CD4-positive, alpha-beta memory T cell (primary cell): Measurements from ENCODE around the gene AKIRIN2. TPM values are rescaled to one million over a fixed set of nuclear protein-coding genes. Genes with fewer than 3 reads are reported as not detected.

ENCODE experiments used
- CTCF ChIA-PET: fragments of 350-600 bp; sonication (Branson Sonifier 250); formaldehyde crosslinking; loops from one replicate; lab custom pipeline; 2021; ENCODE audit warnings: inconsistent platforms; ENCODE audit not compliant: partially characterized antibody; lab: Charles Lee
- POLR2A ChIA-PET: fragments of 350-600 bp; sonication (Branson Sonifier 250); formaldehyde crosslinking; loops from one replicate; lab custom pipeline; 2021; ENCODE audit not compliant: partially characterized antibody; lab: Charles Lee
- DNase-seq, 5 donors: peaks; one replicate each; pipeline versions ENCODE4 v3.0.0 to v3.0.0-alpha.2; 2020 to 2022; ENCODE audit warnings: mixed read lengths in 1 of 5
- H3K27ac ChIP-seq: one replicate; pipeline ENCODE4 v1.7.0; 2013; ENCODE audit warnings: low read depth, low read length
- H3K27me3 ChIP-seq: 2 replicates; pipeline ENCODE4 v1.7.0; 2013; ENCODE audit warnings: mild to moderate bottlenecking, low read length, moderate library complexity; ENCODE audit not compliant: insufficient read depth
- H3K36me3 ChIP-seq: 2 replicates; pipeline ENCODE4 v1.7.0; 2013; ENCODE audit warnings: mild to moderate bottlenecking, low read length, moderate library complexity; ENCODE audit not compliant: insufficient read depth
- H3K4me1 ChIP-seq: 2 replicates; pipeline ENCODE4 v1.7.0; 2013; ENCODE audit warnings: mild to moderate bottlenecking, low read length, moderate library complexity; ENCODE audit not compliant: insufficient read depth
- H3K4me3 ChIP-seq, 2 donors: one replicate each; pipeline ENCODE4 v1.7.0; 2013; ENCODE audit warnings: low read length in 2 of 2, mild to moderate bottlenecking in 1 of 2
- H3K9me3 ChIP-seq, 2 donors: one replicate each; pipeline ENCODE4 v1.7.0; 2013; ENCODE audit warnings: low read length in 2 of 2, control low read depth in 1 of 2; ENCODE audit not compliant: control insufficient read depth in 1 of 2
- H3K27ac Mint-ChIP-seq, 7 donors: one replicate each; pipeline ENCODE4 v1.8.0; 2020 to 2021; ENCODE audit warnings: mixed read lengths in 7 of 7, mild to moderate bottlenecking in 6 of 7, inconsistent platforms in 3 of 7, moderate library complexity in 3 of 7
- H3K27me3 Mint-ChIP-seq, 2 donors: one replicate each; pipeline ENCODE4 v1.8.0; 2020 to 2021; ENCODE audit warnings: mixed read lengths in 2 of 2
- H3K36me3 Mint-ChIP-seq, 2 donors: one replicate each; pipeline ENCODE4 v1.8.0; 2020 to 2021; ENCODE audit warnings: mixed read lengths in 2 of 2, inconsistent platforms in 1 of 2, mild to moderate bottlenecking in 1 of 2
- H3K4me1 Mint-ChIP-seq, 4 donors: one replicate each; pipeline ENCODE4 v1.8.0; 2020 to 2021; ENCODE audit warnings: mixed read lengths in 4 of 4, mild to moderate bottlenecking in 1 of 4
- H3K4me3 Mint-ChIP-seq, 8 donors: one replicate each; pipeline ENCODE4 v1.8.0; 2020 to 2021; ENCODE audit warnings: mixed read lengths in 8 of 8, mild to moderate bottlenecking in 7 of 8, moderate library complexity in 6 of 8, inconsistent platforms in 3 of 8
- H3K9me3 Mint-ChIP-seq, 8 donors: one replicate each; pipeline ENCODE4 v1.8.0; 2020 to 2021; ENCODE audit warnings: mixed read lengths in 8 of 8, mild to moderate bottlenecking in 5 of 8, inconsistent platforms in 3 of 8, moderate library complexity in 1 of 8
- intact Hi-C: fragments of 100-400 bp; cut with micrococcal nuclease; formaldehyde crosslinking; loops from one replicate; pipeline ENCODE4 v1.15.1; 2023
- polyA plus RNA-seq, 2 donors: library from polyadenylated mRNA; unstranded; fragments of 300-500 nt; fragmentation: Illumina TruSeq; gene quantifications; one replicate each; pipeline ENCODE4 v1.2.3, GENCODE V29; 2021
- total RNA-seq, 2 experiments: library from RNA; stranded (reverse); gene quantifications; one replicate each; pipeline ENCODE4 v1.2.3, GENCODE V29; 2021

The AKIRIN2 gene
- total and polyA plus RNA-seq, 4 experiments from 2014 or later: 49.3 to 69.8 (median 60.2) TPM

DNA sequence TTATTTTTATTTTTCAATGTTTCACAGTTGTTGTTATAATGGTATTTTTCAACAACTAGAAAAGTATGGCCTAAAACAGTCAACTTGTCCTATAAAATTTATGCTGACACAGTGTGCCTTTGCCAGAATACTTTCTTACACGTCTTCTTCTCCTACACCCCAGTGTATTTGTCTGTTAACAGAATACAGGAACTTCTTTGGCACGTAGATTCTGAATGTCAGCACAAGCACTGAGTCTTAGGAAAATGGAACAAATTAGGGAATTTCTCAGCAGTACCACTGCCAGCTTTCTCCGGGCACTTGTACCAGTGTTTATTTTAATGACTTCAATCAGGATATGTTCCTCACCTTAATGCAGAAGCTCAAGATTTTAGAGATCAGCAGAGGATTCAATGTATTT is 26.7 kb upstream of the AKIRIN2 start:
- Histone ChIP-seq H3K4me3 (no peak overlapping the region), H3K27me3 (no peaks in the 10 kb centered on the region), H3K4me1 (peaks cover 38% of the 10 kb centered on the region), H3K36me3 (no peaks in the 10 kb centered on the region), H3K27ac (no peak overlapping the region), H3K9me3 (no peaks in the 10 kb centered on the region)
- Mint-ChIP-seq H3K9me3 (peaks cover 0 to 2% (median 0%) of the 10 kb centered on the region in 8 donors), H3K4me1 (peaks cover 25 to 57% (median 38%) of the 10 kb centered on the region in 4 donors), H3K27ac (peak overlapping the region in 3 of 7 donors; percentile 52 to 81 (median 71)), H3K4me3 (no peak overlapping the region), H3K36me3 (no peaks in the 10 kb centered on the region), H3K27me3 (no peaks in the 10 kb centered on the region)
- intact Hi-C loops: no loop called here
- no peak for DNase-seq
- ChIA-PET CTCF (interaction anchor here (0.9 to 1.8 kb wide), 3 partner anchors 10 to 103 kb away, joined by 4 read pairs; no protein-coding TSS in a partner anchor), POLR2A (interaction anchor here (1.9 to 6.9 kb wide), 2 partner anchors 10 to 27 kb away, joined by 6 to 52 read pairs; partner anchors contain the start of gene AKIRIN2)

DNA sequence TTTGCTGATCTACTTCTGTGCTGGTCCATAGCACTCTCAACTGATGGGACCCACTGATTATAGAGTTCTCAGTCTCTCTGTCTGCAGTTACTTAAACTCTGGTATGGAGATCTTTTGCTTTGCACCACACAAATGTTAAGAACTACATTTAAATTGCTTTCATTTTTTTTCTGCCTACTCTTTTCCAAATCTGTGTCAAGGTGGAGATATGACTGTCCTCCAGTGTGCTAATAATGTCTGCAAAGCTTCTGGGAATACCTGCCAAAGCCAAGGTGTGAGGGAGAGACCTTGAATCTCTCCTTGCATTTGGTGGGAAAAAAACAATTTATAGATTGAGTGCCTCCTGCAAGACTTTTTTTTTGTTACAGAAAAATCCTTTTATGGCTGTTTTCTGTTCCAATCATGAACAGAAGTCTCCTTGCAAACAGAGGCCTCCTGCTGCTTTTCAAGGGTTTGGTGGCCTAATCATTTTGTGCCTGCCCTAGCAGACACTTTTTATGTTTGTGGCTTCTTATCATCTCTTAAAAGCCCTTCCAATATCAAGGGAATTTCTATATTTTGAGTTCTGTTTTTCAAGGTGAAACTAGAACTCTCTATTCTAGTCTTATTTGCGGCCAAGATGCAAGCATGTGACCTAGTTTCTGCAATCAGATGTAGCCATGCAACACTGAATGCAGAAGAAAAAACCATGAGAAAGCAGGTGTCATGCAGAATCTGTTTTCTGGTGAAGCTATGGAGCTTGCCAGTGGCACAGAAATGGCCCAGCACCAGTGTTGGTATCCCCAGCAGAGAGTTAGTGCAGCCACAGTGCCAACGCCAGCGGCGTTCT is 23.2 kb upstream of the AKIRIN2 start:
- CTCF ChIA-PET: interaction anchor here (0.7 kb wide), 1 partner anchor 26 kb away, joined by 3 read pairs; no protein-coding TSS in a partner anchor
- Mint-ChIP-seq H3K4me1 (peaks cover 24 to 51% (median 34%) of the 10 kb centered on the region in 4 donors), H3K9me3 (peaks cover 0 to 2% (median 0%) of the 10 kb centered on the region in 8 donors), H3K4me3 (peak overlapping the region in 7 of 8 donors; percentile 2 to 76 (median 35)), H3K27ac (peak overlapping the region; percentile 7 to 83 (median 57)), H3K27me3 (no peaks in the 10 kb centered on the region), H3K36me3 (no peaks in the 10 kb centered on the region)
- POLR2A ChIA-PET: interaction anchor here (0.8 to 1.0 kb wide), 3 partner anchors 11 to 23 kb away, joined by 3 to 6 read pairs (median 3); partner anchors contain the start of gene AKIRIN2
- H3K4me1 ChIP-seq: peaks cover 28% of the 10 kb centered on the region
- intact Hi-C loops: loop anchor here (2.0 kb wide), 1 partner anchor 22 kb away; the partner anchor contains the start of gene AKIRIN2
- H3K36me3 ChIP-seq: no peaks in the 10 kb centered on the region
- no peaks in the 10 kb centered on the region for H3K9me3 ChIP-seq
- H3K4me3 ChIP-seq: no peak overlapping the region
- no peak for DNase-seq
- H3K27me3 ChIP-seq: no peaks in the 10 kb centered on the region
- no peak overlapping the region for H3K27ac ChIP-seq

DNA sequence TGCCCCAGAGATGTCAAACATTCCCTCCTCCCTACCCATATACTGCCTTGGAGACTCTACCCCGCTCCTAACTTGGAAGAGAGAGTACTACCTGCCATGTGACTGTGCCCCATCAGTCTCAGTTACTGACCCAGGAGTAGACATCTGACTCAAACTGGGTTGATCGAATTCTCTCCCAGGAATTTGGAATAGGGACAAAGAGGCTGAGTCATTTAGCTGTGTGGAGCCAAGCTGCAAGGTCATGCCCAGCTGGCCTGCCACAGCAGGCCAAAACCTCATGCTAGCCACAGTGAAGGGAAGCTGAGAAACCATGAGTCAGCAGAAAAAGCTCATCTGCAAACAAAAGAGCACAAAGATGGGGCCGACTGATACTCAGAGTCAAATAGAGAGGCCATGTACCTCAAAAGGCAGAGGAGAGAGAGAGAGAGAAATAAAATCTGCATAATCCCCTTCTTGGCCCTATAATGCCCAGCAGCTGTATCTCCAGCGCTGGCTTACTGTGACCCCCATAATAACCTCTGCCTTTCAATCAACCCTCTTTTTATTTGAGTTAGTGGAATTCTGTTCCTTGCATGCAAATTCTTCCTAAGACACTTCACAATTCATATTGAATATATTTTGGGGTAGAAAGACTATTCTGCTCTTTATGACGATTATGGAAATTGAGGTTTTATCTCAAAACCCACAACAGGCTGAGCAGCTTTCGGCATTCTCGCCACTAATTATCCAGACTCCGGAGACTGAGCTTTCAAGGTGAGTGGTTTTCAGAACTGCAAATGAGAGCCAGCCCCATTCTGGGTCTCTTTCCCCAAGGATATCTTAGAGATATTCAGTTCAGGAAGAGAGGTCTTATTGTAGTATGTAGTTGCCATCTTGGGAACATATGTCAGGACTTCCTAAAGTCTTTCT is 21.4 kb upstream of the AKIRIN2 start:
- Histone ChIP-seq H3K4me3 (no peak overlapping the region), H3K9me3 (no peaks in the 10 kb centered on the region), H3K4me1 (peaks cover 40% of the 10 kb centered on the region), H3K27ac (no peak overlapping the region), H3K36me3 (no peaks in the 10 kb centered on the region), H3K27me3 (no peaks in the 10 kb centered on the region)
- H3K27ac Mint-ChIP-seq: peak overlapping the region in 3 of 7 donors; percentile 14 to 47 (median 26)
- DNase-seq: no peak
- H3K27me3 Mint-ChIP-seq: no peaks in the 10 kb centered on the region
- POLR2A ChIA-PET: interaction anchor here (1.1 to 1.4 kb wide), 3 partner anchors 15 to 108 kb away, joined by 3 to 8 read pairs (median 3); partner anchors contain the start of gene AKIRIN2
- peaks cover 0 to 2% (median 0%) of the 10 kb centered on the region in 8 donors for H3K9me3 Mint-ChIP-seq
- peaks cover 24 to 46% (median 34%) of the 10 kb centered on the region in 4 donors for H3K4me1 Mint-ChIP-seq
- H3K4me3 Mint-ChIP-seq: peak overlapping the region in 5 of 8 donors; percentile 4 to 37 (median 13)
- CTCF ChIA-PET: interaction anchor here (0.8 to 1.1 kb wide), 2 partner anchors 11 to 18 kb away, joined by 3 read pairs; no protein-coding TSS in a partner anchor
- no peaks in the 10 kb centered on the region for H3K36me3 Mint-ChIP-seq
- intact Hi-C loops: loop anchor here (2.0 kb wide), 1 partner anchor 21 kb away; the partner anchor contains the start of gene AKIRIN2

DNA sequence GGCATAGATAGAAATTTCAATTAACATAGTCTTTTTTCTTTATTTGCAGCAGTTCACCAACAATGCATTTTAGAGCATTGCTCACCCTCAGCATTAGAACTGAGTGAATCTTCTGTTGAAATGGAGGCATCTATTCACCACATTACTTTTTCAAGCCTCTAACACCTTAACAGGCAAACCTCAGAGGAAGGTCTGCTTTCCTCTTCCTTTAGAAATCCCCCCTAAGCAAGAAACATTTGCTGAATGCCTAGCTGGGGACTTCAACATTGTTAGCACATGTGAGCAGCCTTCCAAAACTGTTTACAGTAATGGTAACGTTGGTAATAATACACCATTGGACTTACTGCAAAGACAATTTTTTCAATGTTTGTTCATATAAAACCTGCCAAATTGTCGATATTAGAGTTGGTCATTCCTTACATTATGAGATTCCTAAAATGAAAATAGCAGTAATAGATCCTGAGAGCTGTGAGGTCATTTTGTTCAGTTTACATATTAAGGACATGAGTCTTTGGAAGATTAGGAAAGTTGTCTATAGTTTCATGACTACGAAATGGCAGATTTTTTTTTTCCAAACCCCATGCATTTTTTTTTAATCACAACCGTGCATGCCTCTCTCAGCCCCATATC is 20.6 kb upstream of the AKIRIN2 start:
- Histone ChIP-seq H3K4me1 (peaks cover 43% of the 10 kb centered on the region), H3K4me3 (no peak overlapping the region), H3K27ac (no peak overlapping the region), H3K36me3 (no peaks in the 10 kb centered on the region), H3K27me3 (no peaks in the 10 kb centered on the region), H3K9me3 (no peaks in the 10 kb centered on the region)
- peak overlapping the region in 2 of 7 donors; percentile 1 to 47 for H3K27ac Mint-ChIP-seq
- H3K4me3 Mint-ChIP-seq: peak overlapping the region in 1 of 8 donors; percentile 4
- H3K9me3 Mint-ChIP-seq: peaks cover 0 to under 1% (median 0%) of the 10 kb centered on the region in 8 donors
- H3K36me3 Mint-ChIP-seq: no peaks in the 10 kb centered on the region
- CTCF ChIA-PET: interaction anchor here (0.8 to 1.1 kb wide), 2 partner anchors 10 to 18 kb away, joined by 3 read pairs; no protein-coding TSS in a partner anchor
- POLR2A ChIA-PET: interaction anchor here (1.4 kb wide), 2 partner anchors 21 to 109 kb away, joined by 3 to 8 read pairs; partner anchors contain the start of gene AKIRIN2
- peaks cover 23 to 44% (median 33%) of the 10 kb centered on the region in 4 donors for H3K4me1 Mint-ChIP-seq
- intact Hi-C loops: no loop called here
- DNase-seq: no peak
- no peaks in the 10 kb centered on the region for H3K27me3 Mint-ChIP-seq

DNA sequence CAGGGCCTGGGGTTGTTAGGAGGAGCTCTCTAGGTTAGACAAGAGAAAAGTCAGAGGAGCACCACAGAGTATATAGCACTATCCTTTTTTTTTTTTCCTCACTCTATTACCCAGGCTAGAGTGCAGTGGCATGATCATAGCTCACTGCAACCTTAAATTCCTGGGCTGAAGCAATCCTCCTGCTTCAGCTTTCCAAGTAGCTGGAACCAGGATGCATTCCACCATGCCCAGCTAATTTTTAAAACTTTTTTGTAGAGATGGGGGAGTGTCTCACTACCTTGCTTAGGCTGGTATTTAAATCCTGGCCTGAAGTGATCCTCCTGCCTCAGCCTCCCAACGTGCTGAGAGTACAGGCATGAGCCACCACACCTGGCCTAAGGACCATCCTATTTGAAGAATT is 19.3 kb upstream of the AKIRIN2 start:
- Histone ChIP-seq H3K27ac (no peak overlapping the region), H3K27me3 (no peaks in the 10 kb centered on the region), H3K4me3 (no peak overlapping the region), H3K36me3 (no peaks in the 10 kb centered on the region), H3K4me1 (peaks cover 43% of the 10 kb centered on the region), H3K9me3 (no peaks in the 10 kb centered on the region)
- Mint-ChIP-seq H3K4me3 (no peak overlapping the region), H3K27ac (no peak overlapping the region), H3K36me3 (no peaks in the 10 kb centered on the region), H3K27me3 (no peaks in the 10 kb centered on the region), H3K9me3 (no peaks in the 10 kb centered on the region), H3K4me1 (peaks cover 22 to 40% (median 31%) of the 10 kb centered on the region in 4 donors)
- ChIA-PET CTCF (no interaction called here), POLR2A (interaction anchor here (1.3 kb wide), 1 partner anchor 19 kb away, joined by 3 read pairs; the partner anchor contains the start of gene AKIRIN2)
- no peak for DNase-seq
- intact Hi-C loops: no loop called here
